Hematopoietic multipotent progenitor cell treated with erythropoietin and hydrocortisone succinate and interleukin-3 and kit ligand, for 4 days (in vitro differentiated cells): ENCODE measurements around the gene SNX32.

ENCODE experiments used
- DNase-seq: peaks from one replicate; pipeline ENCODE4 v3.0.0-alpha.2; 2015

SNX32 gene

GRCh38 chr11:65833297-65834030 lies at the start of gene SNX32:
SNX32 (plus strand) TSS chr11:65833963; CDS start chr11:65834066, 103 bp downstream.
- DNase-seq: peak; percentile 98

DNA sequence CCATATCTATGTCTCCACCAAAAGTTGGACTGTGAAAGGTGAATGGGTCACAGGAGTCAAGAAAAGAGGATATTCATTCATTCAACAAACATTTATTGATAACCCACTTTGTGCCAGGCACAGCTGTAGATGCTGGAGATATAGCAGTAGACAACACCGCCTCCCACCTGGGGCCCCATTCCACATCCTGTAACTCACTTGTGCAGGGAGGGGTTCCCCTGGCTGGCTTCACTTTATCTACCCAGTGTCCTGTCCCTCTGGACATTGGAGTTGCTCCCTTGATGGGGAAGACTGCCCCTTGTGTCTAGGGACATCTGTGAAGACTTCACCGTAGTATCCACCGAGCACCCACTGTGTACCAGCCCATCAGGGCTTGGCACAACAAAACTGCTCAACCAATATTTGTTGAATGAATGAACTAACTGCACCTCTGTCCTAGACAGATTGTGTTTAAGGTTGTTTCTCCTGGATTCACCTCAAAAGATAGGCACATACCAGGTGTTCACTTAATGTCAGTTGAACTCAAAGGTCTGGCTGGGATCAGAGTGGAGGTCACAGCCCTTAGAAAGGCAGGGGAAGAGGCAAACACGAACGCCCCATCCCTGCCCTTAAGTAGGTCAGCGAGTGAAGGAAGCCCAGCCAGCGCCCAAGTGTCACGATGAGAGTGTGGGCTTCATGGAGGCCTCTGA lies 48.3 kb upstream of the SNX32 start:
- no peak for DNase-seq

DNA sequence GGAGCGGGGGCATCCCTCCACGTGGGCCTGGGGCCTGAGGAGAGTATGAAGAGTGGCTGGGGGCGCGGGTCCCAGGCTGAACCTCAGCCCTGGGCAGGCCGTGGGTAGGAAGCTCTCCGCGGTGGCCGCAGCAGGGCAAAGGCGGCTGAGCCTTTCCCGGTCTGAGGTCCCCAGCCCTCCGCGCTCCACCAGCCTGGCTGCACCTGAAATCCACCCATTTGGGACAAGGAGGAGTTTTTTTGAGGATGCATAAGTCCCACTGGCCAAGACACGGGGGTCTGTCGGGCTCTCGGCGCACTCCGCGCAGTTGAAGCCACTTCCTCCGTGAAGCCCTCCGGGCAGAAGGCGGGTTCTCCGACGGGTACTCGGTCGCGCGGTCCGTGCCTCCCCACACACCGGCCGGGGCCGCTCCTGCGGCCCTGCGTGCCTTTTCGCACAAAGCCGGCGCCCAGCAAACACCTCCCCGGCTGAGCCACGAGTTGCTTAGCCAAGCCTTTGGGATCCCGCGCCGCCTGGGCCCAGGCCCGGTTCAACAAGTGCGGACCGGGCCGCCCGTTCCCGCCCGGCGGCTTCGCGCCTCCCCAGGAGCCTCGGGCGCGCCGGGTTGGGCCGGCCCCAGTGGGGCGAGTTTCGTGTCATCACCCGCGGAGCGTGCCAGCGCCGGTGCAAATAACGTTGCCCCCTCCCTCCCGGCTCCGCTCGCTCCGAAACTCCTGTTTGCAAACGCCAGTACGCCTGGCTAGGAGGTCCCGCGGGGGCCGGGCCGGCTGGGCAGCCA lies 47.6 kb upstream of the SNX32 start:
- peak; percentile 36 for DNase-seq

- DNase-seq: no peak
Measured at GRCh38 chr11:65786786-65787636, 46.8 kb upstream of the SNX32 start, which contains the start of gene OVOL1. OVOL1 (plus strand) TSS chr11:65787063; CDS start chr11:65787374, 311 bp downstream.

- DNase-seq: peak; percentile 29
Measured at GRCh38 chr11:65787649-65788622, 45.8 kb upstream of the SNX32 start.

GRCh38 chr11:65788821-65789220 lies 44.9 kb upstream of the SNX32 start:
- no peak for DNase-seq

DNA sequence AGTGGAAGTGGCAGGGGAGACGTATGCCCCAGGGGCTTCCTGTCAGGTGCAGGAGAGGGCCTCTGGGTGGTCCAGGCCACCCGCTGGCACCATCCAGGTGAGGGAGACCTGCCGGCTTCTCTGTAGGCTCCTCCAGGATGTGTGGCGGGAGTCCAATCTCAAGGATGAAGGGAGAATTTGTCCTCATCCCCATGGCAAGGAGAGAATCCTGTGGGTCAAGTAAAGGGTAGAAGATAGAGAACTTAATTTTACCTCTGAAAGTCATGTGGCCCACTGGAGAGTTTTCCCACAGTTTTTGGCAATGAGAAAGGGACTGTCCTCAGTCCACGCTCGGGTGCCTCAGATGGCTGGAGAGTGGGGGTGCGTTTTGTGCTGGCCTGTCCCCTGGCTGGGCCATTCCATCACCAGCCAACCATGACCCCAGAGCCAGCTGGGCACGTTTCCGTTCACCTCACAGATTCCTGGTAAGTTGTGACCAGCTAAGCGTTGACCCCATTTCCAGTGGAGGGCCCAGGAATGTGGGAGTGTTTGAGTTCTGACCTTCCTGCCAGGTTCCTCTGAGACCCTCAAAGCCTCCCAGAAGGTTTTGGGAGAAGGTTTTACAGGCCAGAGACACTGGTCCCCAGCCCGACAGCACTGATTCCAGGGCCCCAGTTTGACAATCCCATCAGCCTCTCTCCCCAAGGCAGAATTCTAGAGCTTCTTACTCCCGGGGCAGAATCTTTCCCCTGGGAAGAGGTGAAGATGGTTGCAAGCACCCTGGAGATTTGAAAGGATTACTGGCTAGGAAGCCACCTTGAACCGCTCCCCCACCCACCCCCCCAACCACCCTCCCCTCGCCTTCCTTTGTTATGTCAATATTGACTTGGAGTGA lies 44.3 kb upstream of the SNX32 start:
- no peak for DNase-seq

DNA sequence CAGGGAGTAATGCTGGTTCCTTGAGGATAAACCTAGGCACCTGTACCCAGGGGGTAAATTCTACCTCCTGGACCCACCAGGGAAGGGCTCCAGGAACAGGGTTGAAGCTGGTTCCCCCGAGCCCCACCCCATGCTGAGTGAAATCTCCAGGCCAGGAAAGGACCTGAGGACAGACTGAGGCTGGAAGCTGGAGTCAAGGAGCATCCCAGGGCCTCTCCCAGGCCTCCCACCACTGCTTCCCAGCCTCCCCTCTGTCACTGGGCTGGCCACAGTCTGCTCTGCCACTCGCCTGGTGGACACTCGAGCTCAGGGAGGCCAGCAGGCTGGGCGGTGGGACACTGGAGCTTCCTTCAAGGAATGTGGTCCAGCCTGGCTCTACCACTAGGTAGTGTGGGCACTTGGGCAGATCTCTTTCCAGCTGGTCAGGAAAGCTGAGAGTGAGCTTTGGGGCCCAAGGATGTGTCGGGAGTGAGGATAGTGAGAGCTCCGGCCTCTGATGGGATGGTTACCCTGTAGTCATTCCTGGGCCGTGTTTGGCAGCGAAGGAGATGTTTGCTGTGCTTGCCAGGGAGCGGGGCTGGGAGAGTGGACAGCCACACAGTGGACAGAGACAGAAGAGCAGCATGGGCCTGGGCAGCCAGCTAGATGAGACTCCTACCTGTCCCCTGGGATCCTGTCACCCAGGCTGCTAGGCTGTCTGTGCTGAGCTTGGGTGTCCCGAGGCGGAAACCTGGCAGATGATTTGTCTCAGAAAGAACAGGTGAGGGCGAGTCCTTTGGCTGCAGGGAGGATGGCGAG lies 43.5 kb upstream of the SNX32 start:
- DNase-seq: no peak

- no peak for DNase-seq
Measured at GRCh38 chr11:65790902-65791650, 42.7 kb upstream of the SNX32 start.

DNA sequence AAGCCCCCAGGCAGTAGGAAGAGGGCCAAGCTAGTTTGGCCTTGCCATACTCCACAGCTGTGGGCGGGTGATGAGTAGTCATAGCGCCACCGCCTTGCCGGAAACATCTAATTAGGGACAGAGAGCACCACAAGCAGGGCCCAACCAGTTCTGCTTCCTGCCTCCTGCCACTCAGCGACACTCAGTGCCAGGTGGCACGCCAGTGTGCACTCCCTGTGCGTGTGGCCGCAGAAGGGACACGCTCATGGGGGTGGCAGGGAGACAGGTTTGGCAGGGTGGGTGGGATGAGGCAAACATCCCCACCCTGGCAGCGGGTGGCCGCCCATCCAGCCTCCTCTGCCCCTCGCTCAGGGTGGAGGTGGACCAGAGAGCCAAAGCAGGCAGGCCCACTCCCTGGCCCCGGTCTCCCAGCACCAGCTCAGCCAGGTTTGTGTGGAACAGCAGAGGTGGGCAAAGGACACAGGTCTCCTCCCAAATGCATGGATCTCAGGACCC lies 42.0 kb upstream of the SNX32 start:
- DNase-seq: peak; percentile 78

GRCh38 chr11:65792456-65792855 lies 41.3 kb upstream of the SNX32 start:
- DNase-seq: no peak

DNA sequence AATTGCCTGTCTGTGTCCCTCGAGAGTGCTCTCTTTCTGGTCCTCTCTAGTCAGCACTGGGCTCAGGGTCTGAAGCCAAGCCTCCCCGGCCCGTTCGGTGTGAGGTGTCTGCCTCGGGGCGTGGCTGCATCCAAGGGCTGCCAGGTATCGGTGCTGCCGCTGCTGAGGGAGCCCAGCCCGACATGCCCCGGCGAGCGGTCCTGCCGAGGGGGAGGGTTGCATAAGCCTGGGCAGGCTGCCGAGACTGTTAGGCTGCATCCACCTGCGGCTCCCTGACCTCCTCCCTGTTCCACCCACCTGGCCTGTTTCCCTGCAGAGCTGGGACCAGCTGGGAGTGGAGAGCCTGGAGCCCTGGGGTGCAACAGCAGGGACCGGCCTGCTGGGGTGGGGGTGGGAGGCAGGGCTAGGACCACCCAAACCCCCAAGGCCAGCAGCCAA lies 40.6 kb upstream of the SNX32 start:
- DNase-seq: no peak

DNA sequence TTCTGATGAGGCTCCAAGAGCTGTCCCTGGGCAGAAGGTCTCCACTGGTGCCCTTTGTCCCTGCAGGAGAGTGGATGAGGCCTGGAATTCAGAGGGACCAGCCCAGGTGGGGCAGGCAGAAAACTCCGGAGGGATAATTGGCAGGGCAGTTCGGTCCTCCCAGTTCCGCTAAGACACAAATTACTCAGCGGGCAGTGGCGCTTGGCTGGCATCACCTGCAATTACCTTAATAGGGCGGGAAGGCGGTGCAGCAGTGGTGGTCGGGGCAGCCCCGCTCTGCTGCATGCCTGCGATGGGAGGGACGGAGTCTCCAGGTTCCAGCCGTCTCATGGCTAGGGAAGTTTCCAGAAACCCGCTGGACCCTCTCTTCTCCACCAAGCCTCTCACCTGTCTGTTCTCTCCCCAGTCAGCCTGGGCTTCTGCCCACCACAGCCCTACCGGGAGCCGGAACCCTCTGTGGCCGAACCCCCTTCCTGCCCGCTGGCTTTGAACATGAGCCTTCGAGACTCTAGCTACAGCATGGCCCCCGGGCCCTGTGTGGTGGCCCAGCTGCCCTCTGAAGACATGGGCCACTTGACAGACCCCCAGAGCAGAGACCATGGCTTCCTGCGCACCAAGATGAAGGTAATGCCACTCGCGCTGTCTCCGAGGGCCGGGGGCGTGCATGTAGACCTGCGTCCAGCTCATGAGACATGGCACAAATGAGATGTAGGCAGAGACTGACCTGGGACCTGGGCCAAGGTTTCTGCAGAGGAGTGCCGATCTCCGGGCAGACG lies 40.0 kb upstream of the SNX32 start:
- DNase-seq: no peak

DNA sequence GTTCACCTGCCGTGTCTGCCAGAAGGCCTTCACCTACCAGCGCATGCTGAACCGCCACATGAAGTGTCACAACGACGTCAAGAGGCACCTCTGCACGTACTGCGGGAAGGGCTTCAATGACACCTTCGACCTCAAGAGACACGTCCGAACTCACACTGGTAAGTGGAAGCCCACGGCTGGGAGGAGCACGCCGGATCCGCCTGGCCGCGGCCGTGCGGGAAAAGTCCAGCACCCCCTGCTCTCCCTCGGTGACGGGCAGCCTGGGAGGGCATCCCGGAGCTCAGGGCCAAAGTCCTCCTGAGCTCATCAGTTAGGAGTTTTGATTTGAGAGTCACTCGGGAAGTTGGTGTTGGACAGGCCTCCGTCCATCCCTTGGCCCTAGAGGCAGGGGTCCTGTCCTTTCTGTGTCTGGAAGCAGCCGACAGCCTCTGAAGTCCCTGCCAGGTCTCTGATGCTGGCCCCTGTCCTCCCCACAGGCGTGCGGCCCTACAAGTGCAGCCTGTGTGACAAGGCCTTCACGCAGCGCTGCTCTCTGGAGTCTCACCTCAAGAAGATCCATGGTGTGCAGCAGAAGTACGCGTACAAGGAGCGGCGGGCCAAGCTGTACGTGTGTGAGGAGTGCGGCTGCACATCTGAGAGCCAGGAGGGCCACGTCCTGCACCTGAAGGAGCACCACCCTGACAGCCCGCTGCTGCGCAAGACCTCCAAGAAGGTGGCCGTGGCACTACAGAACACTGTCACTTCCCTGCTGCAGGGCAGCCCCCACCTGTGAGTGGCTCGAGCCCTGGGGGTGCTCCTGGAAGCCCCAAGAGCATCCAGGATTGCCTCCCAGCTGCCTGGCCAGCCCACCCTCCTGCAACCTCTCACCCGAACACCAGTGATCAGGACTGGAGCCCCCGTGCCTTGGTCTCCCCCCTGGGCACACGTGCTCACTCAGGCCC lies 38.9 kb upstream of the SNX32 start:
- DNase-seq: no peak

GRCh38 chr11:65796726-65797601 lies 36.8 kb upstream of the SNX32 start:
- no peak for DNase-seq
